GM23338 (cell line): ENCODE measurements around the gene SLC38A8.

Experiments
- CREB1 ChIP-seq: fragments of 250-450 bp; sonication (Bioruptor Pico); IDR thresholded peaks from 2 replicates; pipeline ENCODE4 v1.5.0; 2020; ENCODE audit warnings: low read depth, mild to moderate bottlenecking, moderate library complexity
- EZH2 ChIP-seq: fragments of 200-600 bp; sonication (generic); IDR thresholded peaks from one replicate; pipeline ENCODE4 v1.8.0; 2017; ENCODE audit warnings: antibody characterized with exemption, mild to moderate bottlenecking, low read depth; ENCODE audit not compliant: unreplicated experiment
- EZH2phosphoT487 ChIP-seq: fragments of 200-600 bp; sonication (generic); IDR thresholded peaks from one replicate; pipeline ENCODE4 v1.8.1; 2018; ENCODE audit warnings: antibody characterized with exemption; ENCODE audit not compliant: unreplicated experiment
- POLR2AphosphoS5 ChIP-seq: IDR thresholded peaks from 2 replicates; pipeline ENCODE4 v1.6.1; 2016; ENCODE audit warnings: antibody characterized with exemption, low read depth
- REST ChIP-seq: IDR thresholded peaks from one replicate; pipeline ENCODE4 v1.6.1; 2018; ENCODE audit warnings: antibody characterized with exemption; ENCODE audit not compliant: unreplicated experiment
- ZNF331 ChIP-seq: fragments of 250-450 bp; sonication (Bioruptor Pico); IDR thresholded peaks from 2 replicates; pipeline ENCODE4 v1.5.0; 2020; ENCODE audit warnings: low read depth, mild to moderate bottlenecking, moderate library complexity
- TF ChIP-seq, protein P1 (sequence below), 2 experiments: fragments of 200-600 bp in 1 of 2; sonication (generic) in 1 of 2; conservative IDR thresholded peaks; 2 replicates each; pipeline versions ENCODE4 v1.5.1 to v1.6.1; 2016 to 2017; ENCODE audit warnings: antibody characterized with exemption in 2 of 2, low read depth in 2 of 2, mild to moderate bottlenecking in 2 of 2, moderate library complexity in 1 of 2

DNA sequence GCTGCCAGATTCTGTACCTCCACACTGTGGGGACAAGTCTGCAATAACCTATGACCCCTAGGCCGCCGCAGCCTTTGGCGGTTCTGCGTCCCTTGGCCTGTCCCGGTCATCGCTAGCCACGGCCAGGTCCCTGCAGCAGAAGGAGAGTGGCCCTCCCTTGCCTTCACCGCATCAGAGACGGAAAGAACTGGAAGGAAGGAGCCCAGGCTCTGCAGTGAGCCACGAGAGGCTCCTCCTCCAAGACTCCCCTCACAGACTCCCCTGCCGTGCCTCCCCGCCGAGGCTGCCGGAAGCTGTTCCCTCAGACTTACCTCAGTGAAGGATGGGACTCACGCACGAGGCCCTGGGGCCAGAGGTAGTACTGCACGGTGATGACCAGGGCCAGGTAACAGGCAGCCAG lies 11.0 kb downstream of the SLC38A8 start:
- TF ChIP-seq EZH2phosphoT487 = no peak
- TF ChIP-seq, protein P1, sequence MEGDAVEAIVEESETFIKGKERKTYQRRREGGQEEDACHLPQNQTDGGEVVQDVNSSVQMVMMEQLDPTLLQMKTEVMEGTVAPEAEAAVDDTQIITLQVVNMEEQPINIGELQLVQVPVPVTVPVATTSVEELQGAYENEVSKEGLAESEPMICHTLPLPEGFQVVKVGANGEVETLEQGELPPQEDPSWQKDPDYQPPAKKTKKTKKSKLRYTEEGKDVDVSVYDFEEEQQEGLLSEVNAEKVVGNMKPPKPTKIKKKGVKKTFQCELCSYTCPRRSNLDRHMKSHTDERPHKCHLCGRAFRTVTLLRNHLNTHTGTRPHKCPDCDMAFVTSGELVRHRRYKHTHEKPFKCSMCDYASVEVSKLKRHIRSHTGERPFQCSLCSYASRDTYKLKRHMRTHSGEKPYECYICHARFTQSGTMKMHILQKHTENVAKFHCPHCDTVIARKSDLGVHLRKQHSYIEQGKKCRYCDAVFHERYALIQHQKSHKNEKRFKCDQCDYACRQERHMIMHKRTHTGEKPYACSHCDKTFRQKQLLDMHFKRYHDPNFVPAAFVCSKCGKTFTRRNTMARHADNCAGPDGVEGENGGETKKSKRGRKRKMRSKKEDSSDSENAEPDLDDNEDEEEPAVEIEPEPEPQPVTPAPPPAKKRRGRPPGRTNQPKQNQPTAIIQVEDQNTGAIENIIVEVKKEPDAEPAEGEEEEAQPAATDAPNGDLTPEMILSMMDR (conservative IDR thresholded peaks at IDR 0.05; ENCODE audit: low read depth in 2 of 2) = no peak
- TF ChIP-seq POLR2AphosphoS5 = no peak
- no peak for TF ChIP-seq EZH2
- TF ChIP-seq REST = no peak
- TF ChIP-seq CREB1 (CRISPR knock-in tag) = no peak
- TF ChIP-seq ZNF331 (CRISPR knock-in tag) = no peak
